Stomach (tissue), 9 donors: Measurements from ENCODE around the gene UBTD2. TPM values are rescaled to one million over a fixed set of nuclear protein-coding genes. Genes with fewer than 3 reads are reported as not detected.

Experiments used
- DNase-seq, 2 donors: peaks; one replicate each; pipeline versions ENCODE4 v3.0.0 to v3.0.0-alpha.2; 2013 to 2019
- H3K27ac ChIP-seq, 5 donors: fragments of 200-600 bp in 4 of 5; sonication (generic) in 4 of 5; one replicate each; pipeline ENCODE4 v1.5.1; 2013 to 2019; ENCODE audit warnings: mild to moderate bottlenecking in 1 of 5, moderate library complexity in 1 of 5
- H3K27me3 ChIP-seq, 3 donors: fragments of 200-600 bp; sonication (generic); one replicate each; pipeline ENCODE4 v1.5.1; 2017 to 2019; ENCODE audit warnings: mixed run types in 1 of 3
- H3K36me3 ChIP-seq, 4 donors: fragments of 200-600 bp; sonication (generic); 1 replicate in 3 of 4; 2 replicates in 1 of 4; pipeline ENCODE4 v1.5.1; 2016 to 2019
- H3K4me1 ChIP-seq, 4 donors: fragments of 200-600 bp; sonication (generic); one replicate each; pipeline ENCODE4 v1.5.1; 2016 to 2019
- H3K4me3 ChIP-seq, 4 donors: fragments of 200-600 bp; sonication (generic) in 3 of 4; one replicate each; pipeline ENCODE4 v1.5.1; 2016 to 2019; ENCODE audit warnings: mild to moderate bottlenecking in 1 of 4
- H3K9me3 ChIP-seq, 4 donors: fragments of 200-600 bp; sonication (generic); one replicate each; pipeline ENCODE4 v1.5.1; 2016 to 2019
- EP300 ChIP-seq: sonication (generic); formaldehyde crosslinking; IDR thresholded peaks from one replicate; pipeline ENCODE4 v1.6.1; 2017; ENCODE audit warnings: antibody characterized with exemption
- POLR2A ChIP-seq, 4 donors: fragments of 450-650 bp; IDR thresholded peaks; one replicate each; pipeline ENCODE4 v1.6.1; 2016; ENCODE audit warnings: antibody characterized with exemption in 4 of 4, control low read depth in 2 of 4, mild to moderate bottlenecking in 1 of 4, moderate library complexity in 1 of 4
- POLR2AphosphoS5 ChIP-seq, 3 donors: sonication (generic); formaldehyde crosslinking; IDR thresholded peaks; one replicate each; pipeline ENCODE4 v1.6.1; 2016; ENCODE audit warnings: antibody characterized with exemption in 3 of 3
- WGBS, 5 donors: extraction: QIAGEN DNeasy Blood & Tissue Kit in 3 of 5; methylation state at CpG; one replicate each; pipeline versions ENCODE4 v1.1.5 to v1.1.7; 2013 to 2018; 5-methylcytosine and 5-hydroxymethylcytosine counted together
- intact Hi-C: fragments of 100-400 bp; cut with DNase I; formaldehyde crosslinking; loops from one replicate; pipeline ENCODE4 v1.15.1; 2023; ENCODE audit warnings: low total_unique reads
- polyA plus RNA-seq, 3 donors: library from polyadenylated mRNA; stranded (reverse); fragments of 200-250 nt; gene quantifications; one replicate each; pipeline ENCODE4 v1.2.3, GENCODE V29; 2013
- total RNA-seq, 5 donors: library from RNA; depleted of rRNA; stranded (reverse); fragments of >200 nt; gene quantifications; one replicate each; pipeline versions ENCODE4 v1.1.0 to v1.2.3, GENCODE V29; 2014 to 2016
- TF ChIP-seq, protein P1 (sequence below), 7 experiments: fragments of 450-650 bp in 4 of 7; fragments of 200-600 bp in 3 of 7; sonication (generic) in 3 of 7; IDR thresholded peaks; one replicate each; pipeline ENCODE4 v1.5.1; 2016 to 2019; ENCODE audit warnings: antibody characterized with exemption in 7 of 7, control low read depth in 2 of 7, mild to moderate bottlenecking in 1 of 7
- donor health status: healthy with polysubstance abuse.
- donor health status: Bipolar disorder and iron deficiency.
- donor health status: healthy.

UBTD2 gene
- total and polyA plus RNA-seq, 8 donors: 1.8 to 48.5 (median 16.7) TPM

DNA sequence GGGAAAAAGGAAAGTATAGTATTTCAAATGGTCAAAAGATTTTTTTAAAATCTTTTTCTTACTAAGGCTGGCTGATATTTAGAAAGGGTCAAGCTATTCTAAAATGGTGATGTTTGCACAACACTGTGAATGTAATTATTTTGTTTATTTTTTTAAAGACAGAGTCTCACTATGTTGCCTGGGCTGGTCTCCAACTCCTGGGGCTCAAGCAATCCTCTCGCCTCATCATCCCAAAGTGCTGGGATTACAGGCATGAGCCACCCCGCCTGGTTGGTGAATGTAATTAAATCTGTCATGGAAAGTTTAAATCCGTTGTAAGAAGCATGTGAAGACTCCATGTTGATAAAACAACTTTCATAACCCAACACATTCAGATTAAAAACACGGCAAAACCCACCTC lies 2.6 kb downstream of the UBTD2 start:
- Histone ChIP-seq H3K4me1 (peaks cover 18 to 52% (median 35%) of the 10 kb centered on the region in 4 donors), H3K27me3 (no peaks in the 10 kb centered on the region), H3K36me3 (no peaks in the 10 kb centered on the region), H3K9me3 (no peaks in the 10 kb centered on the region), H3K27ac (peak overlapping the region in 3 of 5 donors; percentile 30 to 44 (median 31)), H3K4me3 (peak overlapping the region in 2 of 4 donors; percentile 79 to 99)
- intact Hi-C loops: no loop called here
- 44 to 82% (median 67%) methylated on average over 4 of the region's 4 CpGs for WGBS, 5 donors
- DNase-seq: peak in 1 of 2 donors; percentile 40
- TF ChIP-seq EP300: no peak
- TF ChIP-seq, protein P1, sequence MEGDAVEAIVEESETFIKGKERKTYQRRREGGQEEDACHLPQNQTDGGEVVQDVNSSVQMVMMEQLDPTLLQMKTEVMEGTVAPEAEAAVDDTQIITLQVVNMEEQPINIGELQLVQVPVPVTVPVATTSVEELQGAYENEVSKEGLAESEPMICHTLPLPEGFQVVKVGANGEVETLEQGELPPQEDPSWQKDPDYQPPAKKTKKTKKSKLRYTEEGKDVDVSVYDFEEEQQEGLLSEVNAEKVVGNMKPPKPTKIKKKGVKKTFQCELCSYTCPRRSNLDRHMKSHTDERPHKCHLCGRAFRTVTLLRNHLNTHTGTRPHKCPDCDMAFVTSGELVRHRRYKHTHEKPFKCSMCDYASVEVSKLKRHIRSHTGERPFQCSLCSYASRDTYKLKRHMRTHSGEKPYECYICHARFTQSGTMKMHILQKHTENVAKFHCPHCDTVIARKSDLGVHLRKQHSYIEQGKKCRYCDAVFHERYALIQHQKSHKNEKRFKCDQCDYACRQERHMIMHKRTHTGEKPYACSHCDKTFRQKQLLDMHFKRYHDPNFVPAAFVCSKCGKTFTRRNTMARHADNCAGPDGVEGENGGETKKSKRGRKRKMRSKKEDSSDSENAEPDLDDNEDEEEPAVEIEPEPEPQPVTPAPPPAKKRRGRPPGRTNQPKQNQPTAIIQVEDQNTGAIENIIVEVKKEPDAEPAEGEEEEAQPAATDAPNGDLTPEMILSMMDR (IDR thresholded peaks at IDR 0.05): no peak
- no peak for TF ChIP-seq POLR2AphosphoS5 (IDR thresholded peaks at IDR 0.05)
- no peak for TF ChIP-seq POLR2A (IDR thresholded peaks at IDR 0.05)

DNA sequence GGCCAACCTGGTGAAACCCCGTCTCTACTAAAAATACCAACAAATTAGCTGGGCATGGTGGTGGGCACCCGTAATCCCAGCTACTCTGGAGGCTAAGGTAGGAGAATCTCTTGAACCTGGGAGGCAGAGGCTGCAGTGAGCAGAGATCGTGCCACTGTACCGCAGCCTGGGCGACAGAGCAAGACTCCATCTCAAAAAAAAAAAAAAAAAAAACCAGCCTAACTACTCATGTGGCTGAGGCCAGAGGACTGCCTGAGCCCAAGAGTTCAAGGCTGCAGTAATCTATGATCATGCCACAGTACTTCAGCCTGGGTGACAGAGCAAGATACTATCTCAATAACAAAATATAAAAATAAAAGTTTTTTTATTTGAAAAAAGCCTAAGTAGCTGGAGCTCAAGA lies 3.2 kb downstream of the UBTD2 start:
- no peak for TF ChIP-seq POLR2AphosphoS5 (IDR thresholded peaks at IDR 0.05)
- no peak for TF ChIP-seq POLR2A (IDR thresholded peaks at IDR 0.05)
- TF ChIP-seq EP300: no peak
- no peaks in the 10 kb centered on the region for H3K36me3 ChIP-seq
- 85 to 98% (median 95%) methylated on average over 4 to 5 of the region's 5 CpGs for WGBS, 5 donors
- DNase-seq: no peak
- peaks cover 18 to 55% (median 38%) of the 10 kb centered on the region in 4 donors for H3K4me1 ChIP-seq
- intact Hi-C loops: no loop called here
- H3K27ac ChIP-seq: no peak overlapping the region
- no peaks in the 10 kb centered on the region for H3K27me3 ChIP-seq
- no peaks in the 10 kb centered on the region for H3K9me3 ChIP-seq
- H3K4me3 ChIP-seq: no peak overlapping the region

DNA sequence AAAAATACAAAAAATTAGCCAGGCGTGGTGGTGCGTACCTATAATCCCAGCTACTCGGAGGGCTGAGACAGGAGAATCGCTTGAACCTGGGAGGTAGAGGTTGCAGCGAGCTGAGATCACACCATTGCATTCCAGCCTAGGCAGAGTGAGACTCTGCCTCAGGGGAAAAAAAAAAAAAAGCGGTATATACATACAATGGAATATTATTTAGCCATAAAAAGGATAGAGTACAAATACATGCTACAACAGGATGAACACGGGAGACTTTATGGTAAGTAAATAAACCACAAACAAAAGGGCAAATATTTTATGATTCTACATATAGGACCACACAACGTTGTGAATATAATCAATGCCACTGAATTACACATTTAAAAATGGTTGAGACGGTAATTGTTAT lies 5.2 kb downstream of the UBTD2 start:
- Histone ChIP-seq H3K27me3 (no peaks in the 10 kb centered on the region), H3K27ac (no peak overlapping the region), H3K9me3 (no peaks in the 10 kb centered on the region), H3K4me3 (no peak overlapping the region), H3K4me1 (peaks cover 13 to 54% (median 32%) of the 10 kb centered on the region in 4 donors), H3K36me3 (no peaks in the 10 kb centered on the region)
- TF ChIP-seq POLR2AphosphoS5 (IDR thresholded peaks at IDR 0.05): no peak
- no peak for TF ChIP-seq POLR2A (IDR thresholded peaks at IDR 0.05)
- TF ChIP-seq, protein P1 (IDR thresholded peaks at IDR 0.05): no peak
- TF ChIP-seq EP300: no peak
- WGBS, 5 donors: 94 to 97% (median 96%) methylated on average over 9 of the region's 9 CpGs
- intact Hi-C loops: no loop called here
- DNase-seq: no peak

DNA sequence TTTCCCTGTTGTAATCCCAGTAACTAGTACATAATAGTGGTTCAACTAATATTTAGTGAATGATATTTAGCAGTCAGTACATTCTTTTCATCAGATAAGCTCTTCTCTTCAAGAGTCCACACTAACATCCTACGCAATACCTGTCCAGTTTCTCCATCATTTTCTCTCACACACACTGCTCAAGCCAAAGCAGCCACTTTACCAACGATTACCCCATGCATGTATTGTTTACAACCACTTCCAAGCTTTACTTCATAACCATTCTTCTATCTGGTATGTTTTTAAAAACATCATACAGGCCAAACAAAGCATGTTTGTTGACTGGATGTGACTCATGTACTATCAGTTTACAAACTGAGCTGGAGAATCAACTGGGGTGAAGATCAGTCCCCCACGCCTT lies 7.3 kb downstream of the UBTD2 start:
- TF ChIP-seq, protein P1 (IDR thresholded peaks at IDR 0.05): no peak
- TF ChIP-seq POLR2AphosphoS5 (IDR thresholded peaks at IDR 0.05) (no peak), POLR2A (IDR thresholded peaks at IDR 0.05) (no peak), EP300 (no peak)
- 70 to 84% (median 80%) methylated on average over 3 of the region's 3 CpGs for WGBS, 5 donors
- H3K27ac ChIP-seq: peak overlapping the region in 2 of 5 donors; percentile 17 to 20

DNA sequence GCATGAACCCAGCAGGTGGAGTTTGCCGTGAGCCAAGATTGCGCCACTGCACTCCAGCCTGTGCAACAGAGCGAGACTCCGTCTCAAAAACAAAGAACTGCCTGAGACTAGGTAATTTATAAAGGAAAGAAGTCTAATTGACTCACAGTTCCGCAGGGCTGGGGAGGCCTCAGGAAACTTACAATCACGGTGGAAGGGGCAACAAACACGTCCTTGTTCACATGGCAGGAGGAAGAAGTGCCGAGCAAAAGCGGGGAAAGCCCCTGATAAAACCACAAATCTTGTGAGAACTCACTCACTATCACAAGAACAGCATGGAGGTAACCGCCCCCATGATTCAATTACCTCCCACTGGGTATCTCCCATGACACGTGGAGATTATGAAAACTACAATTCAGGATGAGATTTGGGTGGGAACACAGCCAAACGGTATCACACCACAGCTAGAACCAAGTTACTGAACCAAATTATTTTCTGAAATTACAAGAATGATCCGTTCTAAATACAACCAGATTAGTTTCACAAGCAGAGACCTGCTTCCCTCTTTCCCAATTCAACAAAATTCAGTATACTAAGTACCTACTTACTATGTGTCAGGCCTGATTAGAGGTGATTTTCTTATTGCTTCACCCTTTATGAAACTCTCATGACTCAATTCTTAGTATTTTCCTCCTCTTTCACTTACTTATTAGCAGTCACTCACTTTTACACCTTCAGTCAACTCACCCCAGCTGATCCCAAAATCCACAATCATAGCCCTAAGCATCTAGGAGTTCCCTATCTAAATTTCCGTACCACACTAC lies 8.4 kb downstream of the UBTD2 start:
- intact Hi-C loops: no loop called here
- no peak for DNase-seq
- H3K9me3 ChIP-seq: no peaks in the 10 kb centered on the region
- H3K27me3 ChIP-seq: no peaks in the 10 kb centered on the region
- WGBS, 5 donors: 67 to 82% (median 78%) methylated on average over 14 of the region's 14 CpGs
- no peaks in the 10 kb centered on the region for H3K36me3 ChIP-seq
- no peak overlapping the region for H3K4me3 ChIP-seq
- H3K4me1 ChIP-seq: peaks cover 0 to 27% (median 13%) of the 10 kb centered on the region in 4 donors
- H3K27ac ChIP-seq: no peak overlapping the region
- TF ChIP-seq POLR2A (IDR thresholded peaks at IDR 0.05) (no peak), EP300 (no peak), POLR2AphosphoS5 (IDR thresholded peaks at IDR 0.05) (no peak)
- TF ChIP-seq, protein P1 (IDR thresholded peaks at IDR 0.05): no peak

More for the DNA sequence above, 7.3 kb downstream of the UBTD2 start:
- no peaks in the 10 kb centered on the region for H3K9me3 ChIP-seq
- no peaks in the 10 kb centered on the region for H3K36me3 ChIP-seq
- H3K4me3 ChIP-seq: no peak overlapping the region
- intact Hi-C loops: no loop called here
- DNase-seq: no peak
- peaks cover 5 to 37% (median 21%) of the 10 kb centered on the region in 4 donors for H3K4me1 ChIP-seq
- H3K27me3 ChIP-seq: no peaks in the 10 kb centered on the region
